SHP77 (cell line): ENCODE data around the gene CFAP210.
"Not testable (repeated sequence)": the region's sequence is repeated elsewhere in the genome, so short reads cannot be mapped to it uniquely, and the experiment has no call there.

Experiments used
- DNase-seq, 2 experiments: peaks; one replicate each; lab custom pipeline; 2025; lab: John Stamatoyannopoulos, UW

CFAP210 gene

GRCh38 chr2:169619946-169620345 lies 74.3 kb downstream of the CFAP210 start:
- DNase-seq, result no peak

DNA sequence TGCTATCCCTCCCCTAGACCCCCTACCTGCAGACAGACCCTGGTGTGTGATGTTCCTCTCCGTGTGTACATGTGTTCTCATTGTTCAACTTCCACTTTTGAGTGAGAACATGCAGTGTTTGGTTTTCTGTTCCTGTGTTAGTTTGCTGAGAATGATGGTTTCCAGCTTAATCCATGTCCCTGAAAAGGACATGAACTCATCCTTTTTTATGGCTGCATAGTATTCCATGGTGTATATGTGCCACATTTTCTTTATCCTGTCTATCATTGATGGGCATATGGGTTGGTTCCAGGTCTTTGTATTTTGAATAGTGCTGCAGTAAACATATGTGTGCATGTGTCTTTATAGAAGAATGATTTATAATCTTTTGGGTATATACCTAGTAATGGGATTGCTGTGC lies 78.2 kb downstream of the CFAP210 start:
- not testable (repeated sequence) for DNase-seq

GRCh38 chr2:169613876-169614275 lies 80.3 kb downstream of the CFAP210 start:
- DNase-seq, result no peak

GRCh38 chr2:169609264-169609663 lies 84.9 kb downstream of the CFAP210 start:
- DNase-seq, result no peak

DNA sequence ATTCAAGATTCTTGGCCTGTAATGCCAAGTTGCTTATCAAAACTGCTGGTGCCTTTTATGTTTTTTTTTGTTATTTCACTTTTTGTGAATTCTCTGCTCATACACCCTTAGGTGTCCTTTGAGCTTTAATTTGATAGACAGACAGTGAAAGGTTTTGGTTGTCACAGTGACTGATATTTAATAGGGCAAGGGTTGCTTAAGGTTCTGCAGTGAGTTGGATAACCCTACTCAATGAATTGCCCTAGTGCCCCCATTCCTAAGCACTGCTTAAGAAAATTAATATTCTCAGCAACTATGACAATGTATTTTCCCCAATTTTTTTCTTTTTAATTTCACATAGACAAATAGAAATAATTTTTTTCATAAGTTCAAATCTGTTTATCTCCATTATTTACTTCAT lies 94.6 kb downstream of the CFAP210 start:
- no peak for DNase-seq

GRCh38 chr2:169598982-169599381 lies 95.2 kb downstream of the CFAP210 start:
- no peak for DNase-seq

GRCh38 chr2:169596546-169596945 lies 97.7 kb downstream of the CFAP210 start:
- not testable (repeated sequence) for DNase-seq
